ENCODE data around the gene LCN1. TPM values are rescaled to one million over a fixed set of nuclear protein-coding genes. Genes with fewer than 3 reads are reported as not detected.

LCN1 gene
- total RNA-seq, 1 experiment from 2014 or later: not detected

- H3K27me3 Mint-ChIP-seq (ENCODE audit: low read depth): peaks cover 4% of the 10 kb centered on the region; the same call in 1 of the 2 replicates
- no peak for DNase-seq
Measured at GRCh38 chr9:135552021-135552697, 30.9 kb downstream of the LCN1 start.

More at GRCh38 chr9:135552021-135552697, 30.9 kb downstream of the LCN1 start:
- Mint-ChIP-seq H3K9me3 (peaks cover 0 to 3% of the 10 kb centered on the region in 2 experiments; a peak in 1 of 5 replicates), H3K36me3 (ENCODE audit: insufficient read depth in 1 of 3, low read depth in 3 of 3) (no peaks in the 10 kb centered on the region), H3K27ac (no peak overlapping the region), H3K4me3 (no peak overlapping the region), H3K4me1 (peaks cover 5 to 11% of the 10 kb centered on the region in 2 experiments; a peak in 2 of 4 replicates)
- H3K14ac ChIP-seq (ENCODE audit: insufficient read depth, low read length): no peak overlapping the region
- H4K20me1 ChIP-seq (ENCODE audit: control insufficient read depth, insufficient read depth, insufficient read length): no peaks in the 10 kb centered on the region
- no peak overlapping the region for H3K27ac ChIP-seq (ENCODE audit: insufficient read length, low read depth, low read length)
- H3K23ac ChIP-seq (ENCODE audit: insufficient read length, low read depth, low read length): no peak overlapping the region
- no peak overlapping the region for H2BK12ac ChIP-seq (ENCODE audit: insufficient read length, low read depth, low read length)
- no peaks in the 10 kb centered on the region for H3K79me1 ChIP-seq (ENCODE audit: insufficient read depth, low read depth, low read length, poor library complexity, severe bottlenecking)
- WGBS (ENCODE audit: extremely low coverage, insufficient read length, low lambda C conversion rate): no CpG with 5 or more reads among the region's 18 CpGs
- no peaks in the 10 kb centered on the region for H3K27me3 ChIP-seq (ENCODE audit: insufficient read depth, low read length)
- H3K4me1 ChIP-seq (ENCODE audit: insufficient read depth, low read length): no peaks in the 10 kb centered on the region
- no peak overlapping the region for H3T11ph ChIP-seq (ENCODE audit: low read length)
- H2AK5ac ChIP-seq (ENCODE audit: insufficient read length, low read length): no peak overlapping the region
- no peak overlapping the region for H3K4me2 ChIP-seq (ENCODE audit: insufficient read depth, insufficient read length, low read length)
- H2AFZ ChIP-seq (ENCODE audit: low read length): no peak overlapping the region
- H3K23me2 ChIP-seq (ENCODE audit: insufficient read length, low read depth, low read length, poor library complexity, severe bottlenecking): no peaks in the 10 kb centered on the region
- no peak overlapping the region for H4K91ac ChIP-seq (ENCODE audit: insufficient read length, low read depth, low read length)
- H4K8ac ChIP-seq (replicated peaks; ENCODE audit: insufficient read length, low read depth, low read length): no peak overlapping the region
- TF ChIP-seq, protein P1, sequence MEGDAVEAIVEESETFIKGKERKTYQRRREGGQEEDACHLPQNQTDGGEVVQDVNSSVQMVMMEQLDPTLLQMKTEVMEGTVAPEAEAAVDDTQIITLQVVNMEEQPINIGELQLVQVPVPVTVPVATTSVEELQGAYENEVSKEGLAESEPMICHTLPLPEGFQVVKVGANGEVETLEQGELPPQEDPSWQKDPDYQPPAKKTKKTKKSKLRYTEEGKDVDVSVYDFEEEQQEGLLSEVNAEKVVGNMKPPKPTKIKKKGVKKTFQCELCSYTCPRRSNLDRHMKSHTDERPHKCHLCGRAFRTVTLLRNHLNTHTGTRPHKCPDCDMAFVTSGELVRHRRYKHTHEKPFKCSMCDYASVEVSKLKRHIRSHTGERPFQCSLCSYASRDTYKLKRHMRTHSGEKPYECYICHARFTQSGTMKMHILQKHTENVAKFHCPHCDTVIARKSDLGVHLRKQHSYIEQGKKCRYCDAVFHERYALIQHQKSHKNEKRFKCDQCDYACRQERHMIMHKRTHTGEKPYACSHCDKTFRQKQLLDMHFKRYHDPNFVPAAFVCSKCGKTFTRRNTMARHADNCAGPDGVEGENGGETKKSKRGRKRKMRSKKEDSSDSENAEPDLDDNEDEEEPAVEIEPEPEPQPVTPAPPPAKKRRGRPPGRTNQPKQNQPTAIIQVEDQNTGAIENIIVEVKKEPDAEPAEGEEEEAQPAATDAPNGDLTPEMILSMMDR (conservative IDR thresholded peaks at IDR 0.05): no peak
- H4K5ac ChIP-seq (ENCODE audit: insufficient read length, low read depth, low read length): no peak overlapping the region
- no peak overlapping the region for H3K18ac ChIP-seq (ENCODE audit: insufficient read length, low read depth, low read length)
- H2BK15ac ChIP-seq (ENCODE audit: low read depth, low read length): no peak overlapping the region
- no peak overlapping the region for H3K9ac ChIP-seq (ENCODE audit: extremely low read depth, insufficient read length, low read length)
- H2BK5ac ChIP-seq (ENCODE audit: insufficient read length, low read length): no peak overlapping the region
- no peaks in the 10 kb centered on the region for H3K9me3 ChIP-seq (ENCODE audit: control insufficient read depth, low read depth, low read length)
- H2BK20ac ChIP-seq (ENCODE audit: low read depth, low read length, poor library complexity, severe bottlenecking): no peak overlapping the region
- H3K4ac ChIP-seq (ENCODE audit: low read depth, low read length): no peak overlapping the region
- no peaks in the 10 kb centered on the region for H3K79me2 ChIP-seq (ENCODE audit: insufficient read depth, low read length)
- H2BK120ac ChIP-seq (ENCODE audit: low read depth, low read length, poor library complexity, severe bottlenecking): no peak overlapping the region
- H3K56ac ChIP-seq (ENCODE audit: insufficient read length, low read depth, low read length): no peak overlapping the region
